NCI-H2029 (cell line): ENCODE results near the gene RAVER2.
"Not testable (repeated sequence)": the region's sequence is repeated elsewhere in the genome, so short reads cannot be mapped to it uniquely, and the experiment has no call there.

Experiments used
- DNase-seq: peaks from one replicate; lab custom pipeline; 2025; lab: John Stamatoyannopoulos, UW

The RAVER2 gene, protein sequence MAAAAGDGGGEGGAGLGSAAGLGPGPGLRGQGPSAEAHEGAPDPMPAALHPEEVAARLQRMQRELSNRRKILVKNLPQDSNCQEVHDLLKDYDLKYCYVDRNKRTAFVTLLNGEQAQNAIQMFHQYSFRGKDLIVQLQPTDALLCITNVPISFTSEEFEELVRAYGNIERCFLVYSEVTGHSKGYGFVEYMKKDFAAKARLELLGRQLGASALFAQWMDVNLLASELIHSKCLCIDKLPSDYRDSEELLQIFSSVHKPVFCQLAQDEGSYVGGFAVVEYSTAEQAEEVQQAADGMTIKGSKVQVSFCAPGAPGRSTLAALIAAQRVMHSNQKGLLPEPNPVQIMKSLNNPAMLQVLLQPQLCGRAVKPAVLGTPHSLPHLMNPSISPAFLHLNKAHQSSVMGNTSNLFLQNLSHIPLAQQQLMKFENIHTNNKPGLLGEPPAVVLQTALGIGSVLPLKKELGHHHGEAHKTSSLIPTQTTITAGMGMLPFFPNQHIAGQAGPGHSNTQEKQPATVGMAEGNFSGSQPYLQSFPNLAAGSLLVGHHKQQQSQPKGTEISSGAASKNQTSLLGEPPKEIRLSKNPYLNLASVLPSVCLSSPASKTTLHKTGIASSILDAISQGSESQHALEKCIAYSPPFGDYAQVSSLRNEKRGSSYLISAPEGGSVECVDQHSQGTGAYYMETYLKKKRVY

DNA sequence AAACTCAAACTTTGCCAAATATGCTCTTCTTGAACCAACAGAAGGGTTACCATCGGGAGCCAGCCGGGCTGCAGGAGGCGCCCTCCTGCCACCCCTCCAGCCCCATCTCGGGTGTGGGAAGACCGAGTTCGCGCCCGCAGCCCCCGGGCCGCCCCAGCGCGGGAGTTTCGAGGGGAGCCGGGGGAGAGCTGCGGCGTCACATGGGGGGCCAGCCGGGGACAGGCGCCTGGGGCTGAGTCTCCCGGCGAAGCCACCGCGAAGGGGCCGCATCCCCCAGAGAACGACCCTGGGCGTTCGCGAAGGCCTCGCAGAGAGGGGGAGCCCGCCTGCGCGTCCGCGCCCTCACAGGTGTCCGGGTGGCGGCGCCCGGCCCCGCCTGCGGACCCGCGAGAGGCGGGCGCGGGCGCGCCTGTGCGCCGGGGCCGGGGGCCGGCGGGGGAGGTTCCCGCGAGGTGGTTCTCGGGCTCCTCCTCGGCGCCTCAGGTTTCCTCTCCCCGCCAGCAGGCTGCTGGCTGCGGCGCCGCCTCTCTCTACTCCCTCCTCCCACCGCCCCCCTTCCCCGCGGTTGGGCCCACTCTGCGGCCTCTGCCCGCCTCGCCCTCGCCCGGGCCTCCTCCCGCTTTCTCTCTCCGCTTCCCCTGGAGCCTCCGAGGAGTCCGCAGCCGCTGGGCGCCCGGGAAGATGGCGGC is at the start of gene RAVER2:
RAVER2 (plus strand) TSS at position 584 of the 689 bp plus-strand sequence; CDS start at position 682, 98 bp downstream.
- peak; percentile 80 for DNase-seq

DNA sequence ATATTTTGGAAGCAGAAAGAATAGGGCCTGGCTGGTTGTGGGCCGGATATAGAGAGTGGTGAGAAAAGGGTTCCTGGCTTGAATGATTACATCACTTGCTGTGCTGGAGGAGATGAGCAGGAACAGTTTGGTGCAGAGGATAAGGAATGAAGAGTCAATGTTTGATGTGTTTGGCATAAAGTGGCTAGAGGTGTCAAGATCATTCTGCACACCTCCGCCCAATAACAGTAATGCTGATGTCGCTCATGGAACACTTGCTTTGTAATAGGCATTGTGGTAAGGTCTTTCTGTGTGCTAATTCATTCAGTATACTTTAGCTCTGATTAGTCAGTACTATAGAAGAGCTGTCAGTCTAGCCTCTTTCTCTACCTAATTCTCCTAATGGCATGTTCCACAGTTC is 48.0 kb upstream of the RAVER2 start:
- DNase-seq, result no peak

DNA sequence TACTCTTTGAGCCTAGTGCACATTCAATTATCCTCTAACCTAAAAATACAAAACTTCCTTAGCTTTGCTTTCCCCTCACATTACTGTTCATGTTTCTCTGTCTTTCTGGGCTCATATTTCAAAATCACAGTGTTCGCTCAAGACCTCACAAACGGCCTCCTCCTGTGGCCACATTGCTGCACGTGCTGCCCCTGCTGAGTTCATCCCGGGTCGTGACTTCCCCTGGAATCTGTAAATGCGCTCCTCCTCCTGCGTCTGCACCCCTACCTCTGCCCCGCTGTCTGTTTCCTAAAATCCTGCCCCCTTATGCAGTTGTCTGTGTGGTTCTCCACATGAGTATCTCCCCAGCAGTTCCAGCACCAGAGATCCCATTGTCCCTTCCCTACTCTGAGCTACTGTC is 45.5 kb upstream of the RAVER2 start:
- DNase-seq, result no peak

DNA sequence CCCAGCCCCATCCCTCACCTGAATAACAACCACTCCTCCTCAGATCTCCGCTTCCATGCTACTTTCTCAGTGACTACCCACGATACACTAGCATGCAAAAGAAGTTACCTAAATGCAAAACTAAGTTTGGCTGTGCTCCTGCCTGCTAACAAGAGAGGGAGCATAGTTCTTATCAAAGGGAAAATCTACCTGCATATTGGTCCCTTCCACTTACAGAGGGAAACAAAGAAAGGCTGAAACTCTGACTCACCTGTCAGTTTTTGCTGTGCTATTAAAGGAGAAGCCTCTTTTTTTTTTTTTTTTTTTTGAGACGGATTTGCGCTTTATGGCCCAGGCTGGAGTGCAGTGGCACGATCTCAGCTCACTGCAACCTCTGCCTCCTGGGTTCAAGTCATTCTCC is 43.8 kb upstream of the RAVER2 start:
- no peak for DNase-seq

DNA sequence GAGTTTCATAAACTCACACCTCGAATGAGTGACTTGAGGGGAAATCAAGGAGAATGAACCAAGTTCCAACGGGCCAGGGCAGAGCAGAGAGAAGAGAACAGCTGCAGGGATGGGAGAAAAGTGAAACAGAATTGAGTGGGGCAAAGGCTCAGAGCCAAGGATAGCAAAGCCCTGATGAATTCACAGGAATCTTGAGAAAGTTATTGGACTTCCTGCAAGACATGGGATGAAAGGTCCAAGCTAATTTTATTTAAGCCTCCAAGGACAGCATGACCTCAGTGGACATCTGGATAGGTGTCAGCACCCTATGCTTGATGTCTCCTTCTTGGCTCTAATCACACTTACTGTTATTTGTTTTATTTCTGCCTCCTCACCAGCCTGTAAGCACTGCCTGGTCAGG is 43.0 kb upstream of the RAVER2 start:
- DNase-seq, result no peak

DNA sequence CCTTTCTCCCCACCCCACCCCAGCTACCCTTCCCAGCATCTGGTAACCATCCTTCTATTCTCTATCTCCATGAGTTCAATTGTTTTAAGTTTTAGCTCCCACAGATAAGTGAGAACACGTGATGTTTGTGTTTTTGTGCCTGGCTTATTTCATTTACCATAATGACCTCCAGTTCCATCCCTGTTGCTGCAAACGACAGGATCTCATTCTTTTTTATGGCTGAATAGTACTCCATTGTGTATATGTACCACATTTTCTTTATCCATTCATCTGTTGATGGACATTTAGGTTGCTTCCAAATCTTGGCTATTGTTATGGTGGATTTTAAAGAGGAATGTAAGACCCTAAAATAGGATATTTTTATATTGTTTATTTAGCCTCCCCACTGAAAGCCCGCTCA is 42.2 kb upstream of the RAVER2 start:
- not testable (repeated sequence) for DNase-seq

DNA sequence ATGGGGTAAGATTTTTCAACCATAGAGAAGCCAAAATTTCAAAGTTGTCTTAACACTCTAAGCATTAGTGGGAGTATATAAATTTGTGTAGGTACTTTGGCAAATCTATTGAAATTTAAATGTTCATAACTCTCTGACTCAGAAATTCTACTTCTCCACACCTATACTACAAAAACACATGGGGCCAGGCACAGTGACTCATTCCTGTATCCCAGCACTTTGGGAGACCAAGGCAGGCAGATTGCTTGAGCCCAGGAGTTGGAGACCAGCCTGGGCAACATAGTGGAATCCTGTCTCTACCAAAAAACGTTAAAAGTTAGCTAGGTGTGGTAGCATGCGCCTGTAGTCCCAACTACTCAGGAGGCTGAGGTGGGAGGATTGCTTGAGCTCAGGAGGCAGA is 41.3 kb upstream of the RAVER2 start:
- no peak for DNase-seq

DNA sequence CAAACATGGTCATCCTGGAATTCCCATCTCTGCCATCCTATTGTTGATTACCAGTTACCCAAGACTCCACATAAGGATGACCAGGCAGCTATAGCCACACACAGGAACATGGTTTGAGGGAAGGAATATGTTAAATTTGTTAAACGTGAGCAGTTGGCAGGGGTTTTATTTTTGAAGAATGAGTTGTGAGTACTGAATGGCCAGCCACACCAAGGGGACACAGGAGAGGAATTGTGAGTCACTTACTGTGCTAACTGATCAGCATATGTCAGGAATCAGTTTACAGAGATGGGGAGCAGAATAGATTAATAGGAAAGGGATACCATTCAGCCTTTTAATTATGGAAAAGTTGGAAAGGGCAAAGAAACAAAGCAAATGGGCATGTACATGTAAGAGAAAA is 39.3 kb upstream of the RAVER2 start:
- DNase-seq, result no peak

DNA sequence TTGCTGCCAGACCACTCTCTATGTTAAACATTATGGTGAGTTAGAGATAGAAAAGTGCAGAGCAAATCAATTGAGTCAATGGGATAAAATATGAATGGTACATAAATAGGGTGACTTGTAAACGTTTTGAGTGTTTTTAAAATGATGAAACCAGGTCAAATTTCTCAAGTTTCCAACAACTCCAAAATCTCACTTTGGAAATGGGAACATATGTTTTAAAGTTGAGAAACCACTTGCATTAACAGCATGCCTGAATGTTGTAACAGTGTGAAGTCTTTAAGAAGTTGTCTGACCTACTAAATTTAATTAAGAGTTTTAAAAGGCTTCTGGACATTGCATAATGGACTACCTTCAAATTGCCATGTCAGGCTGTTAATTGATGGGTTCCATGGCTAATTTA is 33.6 kb upstream of the RAVER2 start:
- DNase-seq, result no peak

DNA sequence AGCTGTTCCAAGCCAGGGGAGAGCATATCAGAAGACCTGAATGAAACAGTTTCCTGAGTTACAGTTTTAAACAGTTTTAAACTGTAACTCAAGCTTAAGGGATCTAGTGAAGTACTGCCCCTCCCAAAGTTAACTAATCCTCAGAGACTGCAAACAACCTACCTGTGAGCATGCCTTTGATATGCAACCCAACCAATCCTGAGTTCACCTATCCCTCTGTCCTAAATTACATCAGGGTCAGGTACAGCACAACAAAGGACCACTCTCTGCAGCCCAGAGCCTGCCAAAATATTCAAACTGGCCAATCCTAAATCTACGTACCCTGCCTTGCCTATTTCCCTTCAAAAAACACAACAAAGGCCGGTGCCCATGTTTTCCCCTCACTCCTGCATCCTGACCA is 32.8 kb upstream of the RAVER2 start:
- no peak for DNase-seq

DNA sequence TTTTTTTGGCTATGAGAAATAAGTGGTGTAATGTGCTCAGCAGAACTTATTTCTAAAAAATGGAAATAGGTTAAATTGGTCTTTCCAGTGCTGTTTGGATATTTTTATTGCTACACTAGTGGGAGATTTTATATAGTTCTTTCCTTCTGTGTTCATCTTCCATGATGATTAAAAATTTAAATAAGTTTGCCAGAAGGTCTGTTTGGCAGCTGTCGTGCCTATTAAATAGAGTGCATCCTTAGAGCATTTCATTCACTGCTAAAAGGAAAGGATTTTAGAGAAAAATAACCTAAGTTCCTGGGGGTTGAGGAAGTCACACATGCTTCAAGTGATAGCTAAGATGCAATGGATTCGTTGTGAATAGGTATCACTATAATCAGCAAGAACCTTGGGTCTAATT is 29.7 kb upstream of the RAVER2 start:
- no peak for DNase-seq

DNA sequence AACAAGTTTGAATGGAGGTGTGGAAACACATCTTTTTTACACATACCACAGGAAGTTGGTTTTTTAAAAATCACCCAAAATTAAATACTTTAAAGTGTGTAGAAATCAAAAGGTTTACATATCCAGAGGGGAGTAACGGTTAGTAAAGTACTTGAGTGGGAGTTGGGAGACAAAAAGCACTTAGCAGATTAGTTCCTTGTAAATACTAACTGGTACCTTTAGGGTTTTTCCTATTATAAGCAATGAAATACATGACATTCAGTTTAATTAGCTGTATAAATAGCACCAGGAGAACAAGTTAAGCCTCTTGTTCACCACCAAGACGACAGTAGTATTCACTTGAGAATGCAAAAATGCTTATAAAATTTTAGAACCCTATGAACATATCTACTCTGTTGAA is 23.7 kb upstream of the RAVER2 start:
- no peak for DNase-seq

DNA sequence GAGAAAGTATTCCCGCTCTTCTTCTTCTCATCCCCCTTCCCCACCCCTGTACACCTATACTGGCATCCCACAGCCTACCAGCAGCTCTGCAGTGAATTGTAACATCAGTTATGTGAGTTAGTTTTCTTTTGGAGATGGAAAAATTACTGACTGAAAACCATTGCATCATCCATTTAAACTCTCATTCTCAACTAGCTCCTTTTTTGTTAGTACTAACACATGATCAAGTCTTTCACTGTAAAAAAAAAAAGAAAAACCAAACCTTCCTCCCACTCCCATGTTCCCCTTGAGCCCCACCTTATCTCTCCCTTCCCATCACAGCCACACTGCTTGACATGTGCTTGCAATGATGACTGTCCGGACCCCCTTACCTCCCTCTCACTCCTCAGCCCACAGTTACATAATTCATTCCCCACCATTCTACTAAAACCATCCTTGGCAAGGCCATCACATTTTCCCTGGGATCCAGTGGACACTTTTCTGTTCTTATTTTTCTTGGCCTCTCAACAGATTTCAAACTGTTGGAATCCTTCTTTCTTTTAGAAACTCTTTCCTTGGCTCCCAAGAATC is 23.2 kb upstream of the RAVER2 start:
- DNase-seq, result no peak

DNA sequence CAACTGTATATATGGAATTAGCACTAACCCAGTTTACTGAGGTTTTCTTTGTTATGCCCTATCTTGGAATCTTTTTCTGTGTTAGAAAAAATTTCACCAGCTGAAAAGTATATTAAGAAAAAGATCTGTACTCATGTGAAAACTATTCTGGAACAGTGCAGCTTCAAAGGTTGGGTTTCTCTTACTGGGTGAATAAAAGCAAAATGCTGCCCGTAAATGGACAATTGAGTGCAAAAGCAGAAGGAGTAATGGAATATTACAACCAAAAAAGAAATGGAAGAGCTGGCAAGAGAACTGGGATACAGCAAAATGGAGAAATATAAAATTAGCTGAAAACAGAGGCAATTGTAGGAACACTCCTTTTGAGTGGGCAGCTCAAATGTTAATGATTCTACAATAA is 17.0 kb upstream of the RAVER2 start:
- no peak for DNase-seq

DNA sequence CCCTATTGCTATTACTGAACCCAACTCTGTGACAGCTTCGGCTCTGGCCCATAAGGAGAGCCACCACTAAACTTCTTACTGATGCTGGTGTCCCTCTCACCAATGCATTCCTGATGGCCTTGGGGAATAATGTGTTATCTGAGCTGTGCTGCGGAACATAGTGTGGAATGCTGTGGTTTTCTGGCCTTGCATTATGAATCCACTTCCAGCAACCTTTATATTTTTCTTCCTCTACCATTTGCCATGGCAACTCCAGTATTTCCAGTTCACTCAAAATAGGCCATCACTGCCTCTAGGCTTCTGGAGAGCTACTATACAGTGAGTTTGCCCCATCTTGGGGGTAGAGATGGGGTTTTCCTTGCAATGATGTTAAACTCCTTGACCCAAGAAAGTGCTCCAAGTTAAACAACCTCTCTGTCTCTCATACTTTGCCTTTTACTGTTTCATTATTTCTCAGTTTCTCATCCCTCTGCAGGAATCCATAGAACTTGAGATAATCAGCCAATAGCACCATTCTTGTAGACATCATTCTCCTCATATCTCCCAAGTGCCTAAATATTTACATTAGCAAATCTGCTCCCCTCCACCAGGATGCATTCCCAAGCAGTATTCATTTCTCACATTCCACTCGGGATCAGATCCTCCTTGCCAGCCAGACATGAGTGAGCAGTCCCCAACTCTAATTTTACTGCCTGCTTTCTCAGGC is 11.1 kb upstream of the RAVER2 start:
- no peak for DNase-seq

DNA sequence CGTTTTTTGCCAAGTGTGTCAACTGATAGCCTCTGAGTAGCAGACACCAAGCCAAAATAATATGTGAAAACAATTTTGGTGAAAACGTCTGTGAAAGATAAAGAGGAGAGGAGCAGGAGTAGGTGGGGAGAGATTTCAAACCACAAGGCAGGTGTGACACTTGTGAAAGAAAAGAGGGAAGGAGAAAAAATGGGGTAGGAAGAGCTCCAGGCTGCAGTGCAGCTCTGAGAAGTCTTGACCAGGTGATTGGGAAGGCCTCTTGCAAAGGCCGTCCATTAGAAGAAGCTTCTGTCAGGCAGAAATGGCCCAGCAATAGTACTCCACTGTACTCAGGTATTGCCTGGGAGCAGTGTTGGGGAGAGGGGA is 10.6 kb upstream of the RAVER2 start:
- DNase-seq, result no peak

DNA sequence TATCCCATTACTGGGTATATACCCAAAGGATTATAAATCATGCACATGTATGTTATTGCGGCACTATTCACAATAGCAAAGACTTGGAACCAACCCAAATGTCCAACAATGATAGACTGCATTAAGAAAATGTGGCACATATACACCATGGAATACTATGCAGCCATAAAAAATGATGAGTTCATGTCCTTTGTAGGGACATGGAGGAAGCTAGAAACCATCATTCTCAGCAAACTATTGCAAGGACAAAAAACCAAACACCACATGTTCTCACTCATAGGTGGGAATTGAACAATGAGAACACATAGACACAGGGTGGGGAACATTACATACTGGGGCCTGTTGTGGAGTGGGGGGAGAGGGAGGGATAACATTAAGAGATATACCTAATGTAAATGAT is 4.2 kb upstream of the RAVER2 start:
- not testable (repeated sequence) for DNase-seq

DNA sequence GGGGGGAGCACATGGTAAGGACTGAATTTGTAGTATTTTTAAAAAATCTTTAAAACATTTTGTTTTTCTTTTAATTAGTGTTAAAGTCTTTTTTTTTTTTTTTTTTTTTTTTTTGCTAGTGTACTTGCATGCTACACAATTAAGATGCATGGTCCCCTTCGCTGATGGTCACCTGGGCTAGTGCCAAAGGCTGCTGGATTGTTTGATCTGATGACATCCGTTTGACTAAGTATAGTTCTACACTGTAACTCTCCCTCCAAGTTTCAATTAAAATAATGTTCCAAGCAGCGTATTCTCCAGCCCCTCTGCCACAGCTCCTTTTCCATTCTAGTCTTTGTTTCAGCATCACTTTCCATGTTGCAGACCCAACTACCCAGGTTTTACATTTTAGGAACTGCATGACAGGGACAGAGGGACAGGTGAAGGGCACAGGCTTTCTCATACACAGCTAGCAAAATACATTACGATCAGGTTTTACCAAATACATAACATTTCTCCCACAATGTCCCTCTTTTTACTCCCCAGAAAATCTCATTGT is 852 bp upstream of the RAVER2 start:
- no peak for DNase-seq

DNA sequence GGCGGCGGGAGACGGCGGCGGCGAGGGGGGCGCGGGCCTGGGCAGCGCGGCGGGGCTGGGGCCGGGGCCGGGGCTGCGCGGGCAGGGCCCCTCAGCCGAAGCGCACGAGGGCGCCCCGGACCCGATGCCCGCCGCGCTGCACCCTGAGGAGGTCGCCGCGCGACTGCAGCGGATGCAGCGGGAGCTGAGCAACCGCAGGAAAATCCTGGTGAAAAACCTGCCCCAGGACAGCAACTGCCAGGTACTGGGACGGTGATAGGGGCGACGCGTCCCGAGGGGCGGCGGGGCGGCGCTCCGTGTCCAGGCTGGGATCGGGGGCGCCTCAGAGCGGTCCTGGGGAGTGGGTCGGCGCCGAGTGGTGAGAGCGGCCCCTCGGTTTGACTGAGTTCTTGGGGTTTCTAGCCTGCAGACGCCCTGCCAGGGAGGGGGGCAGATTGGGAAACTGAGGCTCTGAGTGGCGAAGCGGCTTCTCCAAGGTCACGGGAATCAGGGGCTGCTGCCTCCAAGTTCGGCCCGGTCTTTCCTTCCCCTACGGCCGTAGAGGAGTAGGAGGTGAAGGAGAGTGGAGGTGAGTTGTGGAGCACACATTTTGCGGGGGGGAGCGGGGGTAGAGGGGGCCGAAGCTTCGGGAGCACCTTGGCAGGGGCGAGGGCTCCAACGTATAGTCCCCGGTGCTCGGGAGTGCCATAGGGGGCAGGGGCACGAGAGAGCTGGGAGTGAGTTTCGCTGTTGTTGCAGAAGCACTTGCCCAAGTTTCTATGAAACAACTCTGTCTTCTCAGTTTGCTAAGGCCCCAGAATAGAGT is 508 bp downstream of the RAVER2 start:
- DNase-seq, result peak; percentile 57

DNA sequence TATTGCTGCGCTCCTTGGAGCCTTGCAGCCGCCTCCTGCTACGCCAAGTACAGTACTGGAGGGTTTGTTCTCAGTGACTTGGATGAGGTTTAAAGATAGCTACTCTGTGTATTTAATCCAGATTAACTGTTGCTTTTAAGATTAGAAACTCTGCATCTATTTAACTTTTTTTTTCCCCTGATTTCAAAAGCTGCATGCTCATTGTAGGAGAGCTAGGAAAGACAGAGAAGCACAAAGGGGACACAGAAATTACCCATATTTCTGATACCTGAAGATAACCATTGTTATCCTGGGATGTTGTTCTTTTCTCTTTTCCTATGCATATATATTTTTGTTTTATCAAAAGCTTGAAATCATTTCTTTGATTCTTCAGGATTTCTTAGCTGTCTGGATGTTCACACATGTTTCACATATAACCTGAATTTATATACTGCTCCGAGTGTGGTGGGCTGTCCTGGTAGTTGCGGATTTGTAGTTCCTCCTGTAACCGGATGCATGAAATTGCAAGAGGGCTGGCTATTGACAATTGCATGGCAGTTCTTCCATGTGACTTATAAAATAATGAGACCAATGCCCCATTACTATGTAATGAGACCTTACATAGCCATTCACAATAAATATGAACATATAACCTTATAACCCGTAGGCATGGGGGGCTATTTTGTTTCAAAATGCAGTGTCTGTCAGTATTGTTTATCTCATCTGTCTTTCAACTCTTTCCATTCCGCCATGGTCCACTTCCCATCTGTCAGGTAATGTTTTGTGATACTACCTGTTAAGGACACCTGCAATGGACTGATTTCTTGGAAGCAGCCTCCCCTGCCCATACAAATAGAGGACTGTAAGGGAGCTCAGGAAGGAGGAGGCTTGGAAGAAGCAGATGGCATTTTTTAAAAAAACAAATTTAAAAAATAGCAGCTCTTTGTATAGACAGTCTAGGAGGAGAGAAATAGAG is 1.4 kb downstream of the RAVER2 start:
- no peak for DNase-seq
